ENCODE measurements around the gene ZYX. TPM values are rescaled to one million over a fixed set of nuclear protein-coding genes. Genes with fewer than 3 reads are reported as not detected.

ZYX gene
- total RNA-seq, 1 experiment from 2014 or later = 237 TPM

GRCh38 chr7:143334244-143334643, 46.9 kb upstream of the ZYX start:
- Histone ChIP-seq H3K18ac (ENCODE audit: insufficient read length, low read depth, low read length) (no peak overlapping the region), H4K20me1 (ENCODE audit: control insufficient read depth, insufficient read depth, insufficient read length) (no peaks in the 10 kb centered on the region), H3K4me1 (ENCODE audit: insufficient read depth, low read length) (no peaks in the 10 kb centered on the region), H3K27ac (ENCODE audit: insufficient read length, low read depth, low read length) (no peak overlapping the region), H3T11ph (ENCODE audit: low read length) (no peak overlapping the region), H4K91ac (ENCODE audit: insufficient read length, low read depth, low read length) (no peak overlapping the region), H2BK5ac (ENCODE audit: insufficient read length, low read length) (no peak overlapping the region), H3K23me2 (ENCODE audit: insufficient read length, low read depth, low read length, poor library complexity, severe bottlenecking) (no peaks in the 10 kb centered on the region), H2AFZ (ENCODE audit: low read length) (no peak overlapping the region), H3K23ac (ENCODE audit: insufficient read length, low read depth, low read length) (no peak overlapping the region), H3K14ac (ENCODE audit: insufficient read depth, low read length) (no peak overlapping the region), H2BK120ac (ENCODE audit: low read depth, low read length, poor library complexity, severe bottlenecking) (no peak overlapping the region), H2AK5ac (ENCODE audit: insufficient read length, low read length) (no peak overlapping the region), H4K8ac (replicated peaks; ENCODE audit: insufficient read length, low read depth, low read length) (no peak overlapping the region), H3K4me2 (ENCODE audit: insufficient read depth, insufficient read length, low read length) (no peak overlapping the region), H3K9ac (ENCODE audit: extremely low read depth, insufficient read length, low read length) (no peak overlapping the region), H3K56ac (ENCODE audit: insufficient read length, low read depth, low read length) (no peak overlapping the region), H3K79me2 (ENCODE audit: insufficient read depth, low read length) (no peaks in the 10 kb centered on the region), H3K27me3 (ENCODE audit: insufficient read depth, low read length) (no peaks in the 10 kb centered on the region), H2BK15ac (ENCODE audit: low read depth, low read length) (no peak overlapping the region), H2BK12ac (ENCODE audit: insufficient read length, low read depth, low read length) (no peak overlapping the region), H2BK20ac (ENCODE audit: low read depth, low read length, poor library complexity, severe bottlenecking) (no peak overlapping the region), H3K79me1 (ENCODE audit: insufficient read depth, low read depth, low read length, poor library complexity, severe bottlenecking) (no peaks in the 10 kb centered on the region), H3K9me3 (ENCODE audit: control insufficient read depth, low read depth, low read length) (no peaks in the 10 kb centered on the region), H4K5ac (ENCODE audit: insufficient read length, low read depth, low read length) (no peak overlapping the region), H3K4ac (ENCODE audit: low read depth, low read length) (no peak overlapping the region)
- H3K27me3 Mint-ChIP-seq (ENCODE audit: low read depth) = peaks cover 15% of the 10 kb centered on the region; the same call in 1 of the 2 replicates
- no peaks in the 10 kb centered on the region for H3K36me3 Mint-ChIP-seq (ENCODE audit: insufficient read depth in 1 of 3, low read depth in 3 of 3)
- no peak overlapping the region for H3K27ac Mint-ChIP-seq
- no peak overlapping the region for H3K4me3 Mint-ChIP-seq
- TF ChIP-seq CTCF (conservative IDR thresholded peaks at IDR 0.05) = no peak
- no peak for DNase-seq
- no peaks in the 10 kb centered on the region for H3K4me1 Mint-ChIP-seq
- no peaks in the 10 kb centered on the region; a peak in 1 of 5 replicates for H3K9me3 Mint-ChIP-seq
- no CpG with 5 or more reads among the region's 1 CpG for WGBS (ENCODE audit: extremely low coverage, insufficient read length, low lambda C conversion rate)
